ENCODE measurements around the gene CBX8.

DNA sequence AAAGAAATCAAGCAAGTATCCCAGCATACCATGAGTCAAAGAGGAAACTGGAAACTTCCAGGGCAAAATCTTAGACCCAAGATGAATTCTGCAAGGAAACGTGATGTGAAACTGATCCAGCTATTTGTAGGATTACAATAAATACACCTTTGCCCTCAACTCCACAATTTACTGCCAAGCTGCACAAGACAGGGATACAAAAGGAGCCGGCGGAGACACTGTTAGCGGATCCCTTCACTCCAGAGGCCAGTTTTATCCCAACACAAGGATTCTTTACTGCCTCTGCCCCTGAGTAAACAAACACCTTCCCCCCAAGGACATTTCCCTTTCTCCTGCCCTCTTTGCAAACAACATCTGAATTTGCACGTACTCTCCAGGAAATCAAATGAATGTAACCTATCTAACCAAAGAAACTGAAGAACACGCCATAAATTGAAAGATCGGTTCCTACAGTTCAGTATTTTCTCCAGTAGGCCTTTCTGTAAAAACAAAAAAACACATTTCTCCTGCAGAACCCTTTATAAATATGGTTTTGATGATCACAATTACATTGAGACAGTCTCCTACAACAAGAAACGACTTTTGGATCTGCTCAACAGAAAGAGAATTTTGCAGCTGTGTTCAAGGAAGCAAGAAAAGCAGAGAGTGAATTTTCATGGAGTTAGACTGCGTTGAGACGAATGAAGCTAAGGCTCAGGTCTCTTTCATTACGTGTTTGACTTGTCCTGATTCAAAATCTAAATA lies 20.3 kb downstream of the CBX8 start:
- no peak for TF ChIP-seq POLR2AphosphoS5 (IDR thresholded peaks at IDR 0.05; ENCODE audit: borderline replicate concordance, low read depth, low read length)
- no peak for TF ChIP-seq EZH2 (IDR thresholded peaks at IDR 0.05)

All from SK-N-MC (cell line).